Ishikawa (cell line): ENCODE results near the gene MYOCD.

Source experiments
- CEBPB ChIP-seq: IDR thresholded peaks from 2 replicates; pipeline ENCODE4 v1.6.1; 2012
- CREB1 ChIP-seq: IDR thresholded peaks from 2 replicates; pipeline ENCODE4 v1.6.1; 2012; ENCODE audit warnings: low read depth
- EGR1 ChIP-seq: IDR thresholded peaks from 2 replicates; pipeline ENCODE4 v1.6.1; 2012
- EP300 ChIP-seq: IDR thresholded peaks from 2 replicates; pipeline ENCODE4 v1.6.1; 2012; ENCODE audit warnings: borderline replicate concordance
- FOXM1 ChIP-seq: IDR thresholded peaks from 2 replicates; pipeline ENCODE4 v1.6.1; 2012; ENCODE audit warnings: low read depth, borderline replicate concordance
- NFIC ChIP-seq: IDR thresholded peaks from 2 replicates; pipeline ENCODE4 v1.6.1; 2012
- RAD21 ChIP-seq: IDR thresholded peaks from 2 replicates; pipeline ENCODE4 v1.6.1; 2012; ENCODE audit warnings: low read depth
- TAF1 ChIP-seq: IDR thresholded peaks from 2 replicates; pipeline ENCODE4 v1.6.1; 2012; ENCODE audit warnings: low read depth, mild to moderate bottlenecking
- TCF12 ChIP-seq: IDR thresholded peaks from 2 replicates; pipeline ENCODE4 v1.6.1; 2012; ENCODE audit warnings: low read depth
- TEAD4 ChIP-seq: IDR thresholded peaks from 2 replicates; pipeline ENCODE4 v1.6.1; 2012
- YY1 ChIP-seq: IDR thresholded peaks from 2 replicates; pipeline ENCODE4 v1.6.1; 2012; ENCODE audit warnings: low read depth
- ZBTB7A ChIP-seq: IDR thresholded peaks from 2 replicates; pipeline ENCODE4 v1.6.1; 2012; ENCODE audit warnings: low read depth
- TF ChIP-seq, protein P1 (sequence below): IDR thresholded peaks from 2 replicates; pipeline ENCODE4 v1.6.1; 2012; ENCODE audit warnings: low read depth, mild to moderate bottlenecking
- TF ChIP-seq, protein P2 (sequence below): IDR thresholded peaks from 2 replicates; pipeline ENCODE4 v1.6.1; 2012
- TF ChIP-seq, protein P3 (sequence below): IDR thresholded peaks from 2 replicates; pipeline ENCODE4 v1.6.1; 2012

The MYOCD gene

DNA sequence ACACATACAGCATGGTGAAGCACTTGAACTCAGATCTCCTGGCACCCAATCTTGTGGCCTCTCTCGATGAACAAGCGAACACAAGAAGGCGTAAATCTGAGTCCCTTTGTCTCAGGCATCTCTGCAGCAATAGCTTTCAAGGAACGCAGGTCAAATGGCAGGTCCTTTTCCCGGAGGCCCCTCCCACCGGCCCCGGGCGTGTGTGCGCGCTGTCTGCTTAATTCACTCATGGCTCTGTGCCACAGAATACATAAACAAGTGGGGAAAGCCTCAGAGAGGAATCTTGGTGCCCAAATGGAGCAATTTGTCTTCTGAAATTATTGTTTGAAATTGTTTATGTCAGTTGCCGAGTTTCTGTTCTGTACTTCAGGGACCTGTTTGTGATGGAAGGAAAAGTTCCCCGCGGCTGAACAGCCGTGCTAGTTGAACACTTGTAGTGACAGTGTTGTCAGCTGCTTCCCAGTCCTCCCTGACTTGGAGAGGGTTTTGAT lies 14.8 kb downstream of the MYOCD start:
- TF ChIP-seq NFIC: no peak
- no peak for TF ChIP-seq CEBPB
- TF ChIP-seq, protein P1, sequence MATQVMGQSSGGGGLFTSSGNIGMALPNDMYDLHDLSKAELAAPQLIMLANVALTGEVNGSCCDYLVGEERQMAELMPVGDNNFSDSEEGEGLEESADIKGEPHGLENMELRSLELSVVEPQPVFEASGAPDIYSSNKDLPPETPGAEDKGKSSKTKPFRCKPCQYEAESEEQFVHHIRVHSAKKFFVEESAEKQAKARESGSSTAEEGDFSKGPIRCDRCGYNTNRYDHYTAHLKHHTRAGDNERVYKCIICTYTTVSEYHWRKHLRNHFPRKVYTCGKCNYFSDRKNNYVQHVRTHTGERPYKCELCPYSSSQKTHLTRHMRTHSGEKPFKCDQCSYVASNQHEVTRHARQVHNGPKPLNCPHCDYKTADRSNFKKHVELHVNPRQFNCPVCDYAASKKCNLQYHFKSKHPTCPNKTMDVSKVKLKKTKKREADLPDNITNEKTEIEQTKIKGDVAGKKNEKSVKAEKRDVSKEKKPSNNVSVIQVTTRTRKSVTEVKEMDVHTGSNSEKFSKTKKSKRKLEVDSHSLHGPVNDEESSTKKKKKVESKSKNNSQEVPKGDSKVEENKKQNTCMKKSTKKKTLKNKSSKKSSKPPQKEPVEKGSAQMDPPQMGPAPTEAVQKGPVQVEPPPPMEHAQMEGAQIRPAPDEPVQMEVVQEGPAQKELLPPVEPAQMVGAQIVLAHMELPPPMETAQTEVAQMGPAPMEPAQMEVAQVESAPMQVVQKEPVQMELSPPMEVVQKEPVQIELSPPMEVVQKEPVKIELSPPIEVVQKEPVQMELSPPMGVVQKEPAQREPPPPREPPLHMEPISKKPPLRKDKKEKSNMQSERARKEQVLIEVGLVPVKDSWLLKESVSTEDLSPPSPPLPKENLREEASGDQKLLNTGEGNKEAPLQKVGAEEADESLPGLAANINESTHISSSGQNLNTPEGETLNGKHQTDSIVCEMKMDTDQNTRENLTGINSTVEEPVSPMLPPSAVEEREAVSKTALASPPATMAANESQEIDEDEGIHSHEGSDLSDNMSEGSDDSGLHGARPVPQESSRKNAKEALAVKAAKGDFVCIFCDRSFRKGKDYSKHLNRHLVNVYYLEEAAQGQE: no peak
- TF ChIP-seq YY1: no peak
- no peak for TF ChIP-seq EGR1
- no peak for TF ChIP-seq FOXM1
- no peak for TF ChIP-seq CREB1
- TF ChIP-seq ZBTB7A: no peak
- no peak for TF ChIP-seq TCF12

GRCh38 chr17:12680993-12681392 lies 15.3 kb downstream of the MYOCD start:
- TF ChIP-seq ZBTB7A (no peak), RAD21 (no peak), EGR1 (no peak), CREB1 (no peak), NFIC (no peak), TEAD4 (no peak), TCF12 (no peak)
- TF ChIP-seq, protein P2, sequence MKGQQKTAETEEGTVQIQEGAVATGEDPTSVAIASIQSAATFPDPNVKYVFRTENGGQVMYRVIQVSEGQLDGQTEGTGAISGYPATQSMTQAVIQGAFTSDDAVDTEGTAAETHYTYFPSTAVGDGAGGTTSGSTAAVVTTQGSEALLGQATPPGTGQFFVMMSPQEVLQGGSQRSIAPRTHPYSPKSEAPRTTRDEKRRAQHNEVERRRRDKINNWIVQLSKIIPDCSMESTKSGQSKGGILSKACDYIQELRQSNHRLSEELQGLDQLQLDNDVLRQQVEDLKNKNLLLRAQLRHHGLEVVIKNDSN: no peak

DNA sequence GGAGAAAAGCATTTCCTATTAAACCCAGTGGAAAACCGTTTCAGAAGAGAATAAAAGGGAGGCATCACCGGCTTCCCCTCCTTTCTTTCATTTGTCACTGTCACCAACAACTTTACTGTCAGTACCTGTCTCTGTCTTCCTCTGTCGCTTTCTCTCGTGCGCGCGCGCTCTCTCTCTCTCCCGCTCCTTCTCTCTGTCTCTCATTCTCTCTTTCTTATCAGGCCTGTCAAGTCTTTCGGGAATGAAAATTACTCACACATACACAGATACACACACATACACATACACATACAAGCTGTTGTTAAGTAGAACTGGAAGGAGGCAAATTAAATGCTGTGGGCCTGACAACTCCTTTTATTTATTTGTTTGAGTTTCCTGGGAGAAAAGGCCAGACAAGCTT lies 17.6 kb downstream of the MYOCD start:
- TF ChIP-seq RAD21 (no peak), FOXM1 (no peak), NFIC (no peak), EGR1 (no peak), YY1 (no peak), CEBPB (no peak), TAF1 (no peak), EP300 (no peak), CREB1 (no peak), TCF12 (no peak)
- TF ChIP-seq, protein P3, sequence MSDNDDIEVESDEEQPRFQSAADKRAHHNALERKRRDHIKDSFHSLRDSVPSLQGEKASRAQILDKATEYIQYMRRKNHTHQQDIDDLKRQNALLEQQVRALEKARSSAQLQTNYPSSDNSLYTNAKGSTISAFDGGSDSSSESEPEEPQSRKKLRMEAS: no peak
- TF ChIP-seq, protein P2: no peak

- no peak for TF ChIP-seq CREB1
- no peak for TF ChIP-seq YY1
- no peak for TF ChIP-seq ZBTB7A
- TF ChIP-seq NFIC: no peak
These were observed 20.8 kb downstream of the MYOCD start for GRCh38 chr17:12686486-12686885.

DNA sequence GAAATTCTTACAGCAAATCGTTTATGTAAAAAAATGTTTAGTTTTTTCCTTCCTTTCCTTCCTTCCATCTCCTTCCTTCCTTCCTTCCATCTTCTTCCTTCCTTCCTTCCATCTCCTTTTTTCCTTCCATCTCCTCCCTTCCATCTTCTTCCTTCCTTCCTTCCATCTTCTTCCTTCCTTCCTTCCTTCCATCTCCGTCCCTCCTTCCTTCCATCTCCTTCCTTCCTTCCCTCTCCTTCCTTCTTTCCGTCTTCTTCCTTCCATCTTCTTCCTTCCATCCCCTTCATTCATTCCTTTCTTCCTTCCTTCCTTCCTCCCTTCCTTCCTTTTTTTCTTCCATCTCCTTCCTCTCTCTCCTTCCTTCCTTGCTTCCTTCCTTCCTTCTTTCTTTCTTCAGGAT lies 22.7 kb downstream of the MYOCD start:
- TF ChIP-seq FOXM1 (no peak), CREB1 (no peak)
- TF ChIP-seq, protein P3: no peak

DNA sequence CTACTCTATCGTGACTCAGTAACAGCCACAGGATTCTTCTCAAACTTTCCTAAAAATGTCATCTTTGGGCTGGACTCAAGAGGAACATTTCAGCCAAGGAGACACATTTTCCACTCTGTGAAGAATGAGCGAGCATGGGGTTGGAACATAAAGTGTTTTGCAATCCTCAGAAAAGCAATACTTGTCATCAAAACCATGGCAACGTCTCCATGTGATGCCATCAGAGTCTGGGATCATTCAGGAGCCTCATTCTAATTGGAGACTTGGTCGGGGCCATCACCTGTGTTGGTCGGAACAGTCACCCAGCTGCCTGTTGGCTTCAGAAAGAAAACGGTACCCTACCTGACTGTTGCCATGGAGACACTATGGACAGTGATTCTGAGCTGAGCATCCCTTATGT lies 25.5 kb downstream of the MYOCD start:
- TF ChIP-seq CEBPB: no peak
- TF ChIP-seq NFIC: no peak
- TF ChIP-seq EP300: no peak
- TF ChIP-seq ZBTB7A: no peak
- no peak for TF ChIP-seq YY1
- no peak for TF ChIP-seq TAF1
- no peak for TF ChIP-seq RAD21
- no peak for TF ChIP-seq FOXM1
- TF ChIP-seq CREB1: no peak
- TF ChIP-seq EGR1: no peak
- TF ChIP-seq, protein P1: no peak
- TF ChIP-seq, protein P3: no peak
- TF ChIP-seq, protein P2: no peak
- no peak for TF ChIP-seq TCF12
- no peak for TF ChIP-seq TEAD4
